Stimulated activated CD8-positive, alpha-beta memory T cell treated with anti-CD3 and anti-CD28 coated beads, Interleukin-12 subunit alpha, Interleukin-12 subunit beta, amount 100 ng/mL, for 4 hours (primary cell): ENCODE measurements around the gene BTG3.

Experiments used
- DNase-seq: peaks from one replicate; pipeline ENCODE4 v3.0.0-alpha.2; 2020; ENCODE audit warnings: low read depth

Gene BTG3

GRCh38 chr21:17612565-17613241 lies at the start of gene BTG3:
Gene BTG3 (minus strand): TSS chr21:17612901. CDS start chr21:17609144, 3,757 bp downstream.
- peak; percentile 75 for DNase-seq

- DNase-seq, result no peak
Observed at GRCh38 chr21:17660862-17661261, 48.2 kb upstream of the BTG3 start.

DNA sequence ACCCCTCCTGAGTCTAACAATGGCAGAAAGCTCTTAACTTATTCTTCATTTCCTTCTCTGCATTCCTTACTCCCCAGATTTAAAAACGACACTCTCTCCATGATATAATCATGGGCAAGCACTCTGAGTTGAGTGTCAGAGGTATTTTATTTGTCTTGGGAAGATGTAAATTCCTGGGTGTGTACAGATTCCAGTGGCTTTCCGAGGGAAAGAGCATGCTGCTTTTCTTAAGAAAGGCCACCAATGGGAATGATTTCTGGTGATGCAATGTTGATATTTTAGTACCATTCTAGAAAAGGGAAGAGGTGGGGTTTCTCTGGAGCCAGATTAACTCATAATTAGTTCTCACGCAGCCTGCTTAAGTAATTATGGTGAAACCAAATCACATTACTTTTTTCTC lies 47.8 kb upstream of the BTG3 start:
- DNase-seq, result no peak

GRCh38 chr21:17658931-17659330 lies 46.2 kb upstream of the BTG3 start:
- no peak for DNase-seq

DNA sequence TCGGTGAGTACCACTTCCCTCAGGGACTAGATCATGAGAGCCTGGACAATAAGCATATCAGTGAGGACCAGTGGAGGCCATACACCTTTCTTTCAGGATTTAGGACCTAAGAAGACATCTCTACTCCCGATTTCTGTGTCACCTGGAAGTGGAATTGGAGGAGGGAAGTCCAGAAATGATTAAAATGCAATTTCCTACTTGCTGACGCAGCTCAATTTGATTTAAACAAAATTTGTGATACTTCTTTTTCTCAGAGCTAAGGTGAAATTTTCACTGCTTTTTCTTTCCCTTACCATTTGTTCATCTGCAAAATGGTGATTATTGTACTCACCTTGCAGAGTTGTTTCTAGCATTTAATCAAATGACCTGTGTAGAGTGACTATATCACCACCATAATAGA lies 38.8 kb upstream of the BTG3 start:
- no peak for DNase-seq

GRCh38 chr21:17650292-17650691 lies 37.6 kb upstream of the BTG3 start:
- no peak for DNase-seq

- no peak for DNase-seq
Observed at GRCh38 chr21:17646790-17647189, 34.1 kb upstream of the BTG3 start.

GRCh38 chr21:17644186-17644585 lies 31.5 kb upstream of the BTG3 start:
- no peak for DNase-seq

DNA sequence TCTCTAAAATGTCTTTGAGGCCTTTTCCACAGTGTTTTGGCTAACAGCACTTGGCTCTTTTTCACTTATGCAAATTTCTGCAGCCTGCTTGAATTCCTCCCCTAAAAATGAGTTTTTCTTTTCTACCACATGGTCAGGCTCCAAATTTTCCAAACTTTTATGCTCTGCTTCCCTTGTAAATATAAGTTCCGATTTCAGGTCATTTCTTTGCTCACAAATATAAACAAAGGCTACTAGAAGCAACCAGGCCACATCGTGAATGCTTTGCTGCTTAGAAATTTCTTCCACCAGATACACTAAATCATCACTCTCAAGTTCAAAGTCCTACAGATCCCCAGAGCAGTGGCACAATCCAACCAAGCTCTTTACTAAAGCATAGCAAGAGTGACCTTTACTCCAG lies 28.1 kb upstream of the BTG3 start:
- DNase-seq, result no peak

GRCh38 chr21:17636711-17637110 lies 24.0 kb upstream of the BTG3 start:
- no peak for DNase-seq

- no peak for DNase-seq
Observed at GRCh38 chr21:17631195-17631594, 18.5 kb upstream of the BTG3 start.

DNA sequence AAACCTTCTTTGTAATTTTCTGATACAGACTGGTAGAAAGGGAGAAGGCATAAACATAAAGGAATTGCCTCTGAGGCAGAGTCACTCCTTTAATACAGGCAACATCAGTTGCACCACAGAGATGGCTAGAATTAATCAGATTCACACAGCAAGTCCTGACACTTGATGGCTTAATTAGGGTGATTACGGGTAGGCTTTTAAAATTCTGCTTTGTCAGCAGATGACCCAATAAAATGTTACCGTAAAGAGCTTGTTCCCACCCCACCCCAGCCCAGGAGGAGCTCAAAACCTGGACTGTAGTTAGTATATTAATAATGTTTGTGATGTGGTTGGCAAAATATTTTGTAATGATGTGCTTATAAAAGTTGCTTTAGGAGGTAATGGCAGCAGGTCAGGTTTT lies 9.3 kb upstream of the BTG3 start:
- no peak for DNase-seq

- DNase-seq, result no peak
Observed at GRCh38 chr21:17616831-17617230, 4.1 kb upstream of the BTG3 start.

DNA sequence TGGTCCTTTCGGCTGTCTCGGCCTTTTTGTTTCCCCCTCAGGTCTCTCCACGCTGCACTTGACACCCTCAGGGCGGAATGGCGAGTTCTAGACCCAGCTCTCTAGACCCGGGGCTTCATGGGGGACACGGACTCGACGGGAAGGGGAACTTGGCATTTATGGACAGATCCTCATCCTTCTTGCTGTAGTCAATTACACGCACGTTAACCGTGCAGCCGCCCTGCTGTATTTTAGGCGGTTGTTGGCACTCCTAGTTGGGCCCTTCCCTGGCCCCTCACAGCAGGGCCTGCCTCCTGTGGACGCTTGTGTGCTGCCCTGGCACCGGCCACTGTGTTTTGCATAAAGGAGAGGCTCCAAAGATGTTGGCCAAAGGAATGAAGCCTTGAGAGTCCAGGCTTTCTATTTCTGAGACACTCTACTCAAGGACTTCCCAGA lies 558 bp upstream of the BTG3 start:
- DNase-seq, result no peak

DNA sequence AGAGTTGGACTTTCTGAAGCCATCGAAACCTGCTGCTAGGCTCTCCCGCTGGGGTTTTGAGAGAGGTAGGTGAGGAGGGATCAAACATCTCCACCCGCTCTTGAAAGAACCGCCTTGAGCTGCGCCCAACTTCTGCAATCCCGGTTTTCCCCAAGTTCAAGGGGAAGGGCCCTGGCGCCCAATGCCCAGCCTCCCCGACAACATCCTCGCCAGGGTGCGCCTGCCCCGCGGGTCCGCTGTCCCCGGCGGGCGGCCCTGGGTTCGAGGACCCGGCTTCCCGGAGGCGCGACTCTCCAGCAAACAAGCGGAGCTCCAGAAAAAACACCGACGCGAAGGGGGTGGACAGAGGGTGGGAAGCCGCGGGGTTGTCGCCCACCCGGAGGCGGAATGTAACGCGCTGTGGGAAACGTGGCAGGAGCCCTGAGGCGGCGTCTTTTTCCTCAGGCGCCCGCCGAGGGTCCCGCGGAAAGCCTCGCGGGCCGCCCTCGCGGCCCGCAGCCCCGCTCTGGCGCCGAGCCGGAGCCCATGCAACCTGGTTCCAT lies 607 bp downstream of the BTG3 start:
- peak; percentile 6 for DNase-seq

DNA sequence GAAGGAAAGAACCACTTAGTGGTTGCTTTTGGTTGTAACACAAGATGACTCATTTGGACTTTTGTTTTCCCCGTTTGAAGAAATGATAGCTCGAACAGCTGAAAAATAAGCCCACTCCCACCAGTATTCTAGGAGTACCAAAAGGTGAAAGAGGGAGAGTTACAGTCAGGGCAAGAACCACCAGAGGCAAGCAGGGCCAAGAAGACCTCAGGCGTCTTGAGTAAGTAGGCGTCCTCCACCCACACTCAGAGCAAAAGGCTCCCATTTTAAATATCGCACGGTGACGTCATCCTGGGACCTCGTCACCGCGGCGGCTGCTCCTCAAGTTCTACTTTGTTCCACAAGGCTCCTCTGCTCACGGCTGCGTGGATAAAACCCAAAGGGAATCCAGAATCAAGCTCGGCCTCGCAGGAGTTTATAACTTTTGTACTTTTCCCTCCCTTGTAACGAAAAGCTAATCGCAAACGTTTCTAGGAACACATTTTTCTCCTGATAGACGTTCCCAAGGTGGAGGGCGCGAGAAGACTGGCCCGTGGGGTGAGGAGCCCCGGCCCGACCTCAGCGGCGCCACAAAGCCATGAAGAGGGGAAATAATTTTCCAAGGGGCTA lies 1.2 kb downstream of the BTG3 start:
- peak; percentile 71 for DNase-seq

- no peak for DNase-seq
Observed at GRCh38 chr21:17610911-17611310, 1.8 kb downstream of the BTG3 start.

- DNase-seq, result no peak
Observed at GRCh38 chr21:17609681-17610080, 3.0 kb downstream of the BTG3 start.

- no peak for DNase-seq
Observed at GRCh38 chr21:17607684-17608083, 5.0 kb downstream of the BTG3 start.

- DNase-seq, result no peak
Observed at GRCh38 chr21:17602874-17603273, 9.8 kb downstream of the BTG3 start.

DNA sequence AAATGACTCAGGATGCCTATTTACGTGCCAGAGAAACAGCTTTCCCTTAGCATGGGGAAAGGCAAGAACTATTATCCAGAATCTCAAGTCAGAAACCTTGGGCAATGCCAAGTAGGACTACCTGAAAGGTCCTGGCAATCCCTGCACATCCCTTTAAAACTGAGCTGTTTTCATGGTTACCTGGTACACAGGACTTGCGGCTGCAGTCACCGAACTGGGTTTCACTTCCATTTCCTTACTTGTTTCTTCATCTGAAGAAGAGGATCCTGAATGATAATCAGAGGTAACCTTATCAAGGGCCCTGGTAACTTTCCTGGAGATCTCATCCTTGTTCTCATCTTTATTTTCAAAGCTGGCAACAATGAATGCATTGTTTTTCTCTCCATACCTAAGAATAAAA lies 14.3 kb downstream of the BTG3 start:
- no peak for DNase-seq

DNA sequence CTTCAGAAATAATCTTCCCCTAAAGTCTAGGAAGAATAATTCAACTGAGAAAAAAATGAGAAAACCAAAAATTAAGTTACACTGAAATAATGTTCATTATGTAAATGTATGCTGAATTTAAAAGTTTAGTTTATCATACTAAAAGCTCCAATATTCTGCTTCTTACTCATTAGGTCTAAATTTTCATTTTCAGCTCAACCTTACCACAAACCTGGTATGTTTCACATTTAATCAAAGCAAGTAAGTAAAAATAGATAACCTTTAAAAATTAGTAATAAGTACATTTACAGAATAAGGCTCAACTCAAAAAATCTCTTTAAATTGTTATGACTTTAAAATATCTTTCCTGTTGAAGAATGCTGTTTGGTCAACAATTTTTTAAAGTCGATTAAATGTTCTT lies 15.0 kb downstream of the BTG3 start:
- no peak for DNase-seq

DNA sequence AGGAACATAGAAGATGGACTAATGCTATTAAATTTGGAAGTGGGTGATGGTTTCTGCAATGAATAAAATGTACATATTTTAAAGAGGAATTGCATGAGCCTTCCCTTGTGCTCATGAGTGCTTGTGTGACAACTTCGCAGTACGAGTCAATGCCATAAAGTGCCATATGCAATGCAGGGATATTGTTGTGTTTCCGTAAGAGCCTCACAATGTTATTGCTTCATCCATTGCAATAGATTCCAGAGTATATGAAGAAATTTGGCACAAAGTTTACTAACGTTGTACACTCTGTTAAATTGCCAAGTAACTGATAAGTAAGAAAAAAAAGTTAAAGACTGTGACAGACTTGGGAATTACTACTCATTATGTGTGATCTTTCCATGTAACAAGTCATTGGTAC lies 22.3 kb downstream of the BTG3 start:
- no peak for DNase-seq
